A673 (cell line): ENCODE results near the gene MYH1. TPM values are rescaled to one million over a fixed set of nuclear protein-coding genes. Genes with fewer than 3 reads are reported as not detected.

Source experiments
- BruUV-seq: library from RNA; stranded (reverse); fragments of 400-500 nt; replicated peaks from 2 replicates; lab custom pipeline; 2021; lab: Mats Ljungman, UMichigan
- CTCF ChIA-PET: fragments of 300-600 bp; sonication (Branson Sonifier 250); formaldehyde crosslinking; loops from one replicate; lab custom pipeline; 2022; ENCODE audit warnings: antibody characterized with exemption; lab: Charles Lee
- POLR2A ChIA-PET: fragments of 300-600 bp; sonication (Branson Sonifier 250); formaldehyde crosslinking; loops from one replicate; lab custom pipeline; 2022; ENCODE audit warnings: antibody characterized with exemption; ENCODE audit not compliant: low non-redundant PET; lab: Charles Lee
- DNase-seq: peaks from one replicate; pipeline ENCODE4 v3.0.0-alpha.2; 2015; ENCODE audit warnings: low spot score
- H3K27ac ChIP-seq: fragments of 200-600 bp; sonication (generic); 2 replicates; pipeline ENCODE4 v1.5.1; 2016; ENCODE audit warnings: mixed run types, low read depth, mild to moderate bottlenecking, mixed read lengths, antibody characterized with exemption, low read length; ENCODE audit not compliant: poor library complexity, severe bottlenecking
- H3K27me3 ChIP-seq: fragments of 200-600 bp; sonication (generic); replicated peaks from 2 replicates; pipeline ENCODE4 v1.6.1; 2017; ENCODE audit warnings: mixed run types, low read depth, mild to moderate bottlenecking, mixed read lengths, antibody characterized with exemption, low read length; ENCODE audit not compliant: insufficient read depth, poor library complexity
- H3K36me3 ChIP-seq: fragments of 200-600 bp; sonication (generic); 2 replicates; pipeline ENCODE4 v1.6.1; 2016; ENCODE audit warnings: mixed run types, mild to moderate bottlenecking, mixed read lengths, antibody characterized with exemption, low read length; ENCODE audit not compliant: insufficient read depth, poor library complexity, severe bottlenecking
- H3K4me1 ChIP-seq: fragments of 200-600 bp; sonication (generic); 2 replicates; pipeline ENCODE4 v1.6.1; 2017; ENCODE audit warnings: mixed run types, mild to moderate bottlenecking, mixed read lengths, antibody characterized with exemption, low read length; ENCODE audit not compliant: insufficient read depth, poor library complexity, severe bottlenecking
- H3K4me3 ChIP-seq: fragments of 200-600 bp; sonication (generic); 2 replicates; pipeline ENCODE4 v1.5.1; 2016; ENCODE audit warnings: low read depth, mixed run types, mild to moderate bottlenecking, mixed read lengths, low read length; ENCODE audit not compliant: poor library complexity, severe bottlenecking
- H3K9me3 ChIP-seq: fragments of 200-600 bp; sonication (generic); 2 replicates; pipeline ENCODE4 v1.6.1; 2016; ENCODE audit warnings: mixed run types, low read depth, mild to moderate bottlenecking, mixed read lengths, antibody characterized with exemption, low read length; ENCODE audit not compliant: poor library complexity, severe bottlenecking
- EZH2 ChIP-seq: fragments of 200-600 bp; sonication (generic); IDR thresholded peaks from 2 replicates; pipeline ENCODE4 v1.6.1; 2017; ENCODE audit warnings: borderline replicate concordance, low read depth, mild to moderate bottlenecking, mixed read lengths, antibody characterized with exemption, low read length; ENCODE audit not compliant: poor library complexity, severe bottlenecking
- intact Hi-C: fragments of 100-400 bp; cut with micrococcal nuclease; formaldehyde crosslinking; loops from one replicate; pipeline ENCODE4 v1.10.0; 2022; ENCODE audit not compliant: unreplicated experiment
- total RNA-seq: library from RNA; stranded (reverse); gene quantifications from 2 replicates; pipeline ENCODE4 v1.2.3, GENCODE V29; 2021
- TF ChIP-seq, protein P1 (sequence below): fragments of 300-800, 200-600 bp; sonication (generic); conservative IDR thresholded peaks from 2 replicates; pipeline ENCODE4 v1.5.1; 2017; ENCODE audit warnings: low read depth, mild to moderate bottlenecking, antibody characterized with exemption, low read length, moderate library complexity, mixed read lengths

Gene MYH1
- total RNA-seq, 1 experiment from 2014 or later = 0.39 TPM

DNA sequence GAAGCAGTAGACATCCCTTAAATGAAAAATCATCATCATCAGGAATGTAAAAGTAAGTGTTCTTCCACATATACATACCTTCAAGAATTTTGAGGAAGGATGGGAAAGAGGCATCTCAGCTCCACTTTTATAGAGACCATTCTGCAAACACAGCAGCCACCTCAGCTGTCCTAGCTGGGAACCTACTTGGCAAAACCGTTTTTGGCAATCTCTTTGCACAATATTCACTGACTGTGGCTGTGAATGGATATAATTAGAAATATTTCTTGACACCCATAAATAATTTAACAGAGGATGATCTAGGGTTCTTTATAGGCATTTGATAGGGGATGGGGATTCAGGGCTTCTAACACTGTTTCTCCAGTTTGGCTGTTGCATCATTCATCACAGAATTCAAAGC, 48.9 kb downstream of the MYH1 start, which contains the start of gene MYH4:
TSS of gene MYH4 (minus strand) at position 101 of the 400 bp plus-strand sequence. CDS start 2,814 bp downstream, outside the sequence.
- Histone ChIP-seq H3K27me3 (peaks cover 11% of the 10 kb centered on the region), H3K4me3 (no peak within 1 kb of the TSS), H3K27ac (no peak within 1 kb of the TSS), H3K9me3 (no peaks in the 10 kb centered on the region), H3K36me3 (no peaks in the 10 kb centered on the region), H3K4me1 (no peaks in the 10 kb centered on the region)
- intact Hi-C loops = no loop called here
- POLR2A ChIA-PET = no interaction called here
- no peak for DNase-seq
- BruUV-seq = no TSS peak
- TF ChIP-seq EZH2 = no peak
- TF ChIP-seq, protein P1, sequence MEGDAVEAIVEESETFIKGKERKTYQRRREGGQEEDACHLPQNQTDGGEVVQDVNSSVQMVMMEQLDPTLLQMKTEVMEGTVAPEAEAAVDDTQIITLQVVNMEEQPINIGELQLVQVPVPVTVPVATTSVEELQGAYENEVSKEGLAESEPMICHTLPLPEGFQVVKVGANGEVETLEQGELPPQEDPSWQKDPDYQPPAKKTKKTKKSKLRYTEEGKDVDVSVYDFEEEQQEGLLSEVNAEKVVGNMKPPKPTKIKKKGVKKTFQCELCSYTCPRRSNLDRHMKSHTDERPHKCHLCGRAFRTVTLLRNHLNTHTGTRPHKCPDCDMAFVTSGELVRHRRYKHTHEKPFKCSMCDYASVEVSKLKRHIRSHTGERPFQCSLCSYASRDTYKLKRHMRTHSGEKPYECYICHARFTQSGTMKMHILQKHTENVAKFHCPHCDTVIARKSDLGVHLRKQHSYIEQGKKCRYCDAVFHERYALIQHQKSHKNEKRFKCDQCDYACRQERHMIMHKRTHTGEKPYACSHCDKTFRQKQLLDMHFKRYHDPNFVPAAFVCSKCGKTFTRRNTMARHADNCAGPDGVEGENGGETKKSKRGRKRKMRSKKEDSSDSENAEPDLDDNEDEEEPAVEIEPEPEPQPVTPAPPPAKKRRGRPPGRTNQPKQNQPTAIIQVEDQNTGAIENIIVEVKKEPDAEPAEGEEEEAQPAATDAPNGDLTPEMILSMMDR = no peak
- CTCF ChIA-PET = no interaction called here

- TF ChIP-seq EZH2 = no peak
- TF ChIP-seq, protein P1 = 0 out of 2 replicates have a peak, but pooled peaks have one; percentile 21
- ChIA-PET CTCF (no interaction called here), POLR2A (no interaction called here)
- H3K4me3 ChIP-seq = no peak overlapping the region
- BruUV-seq = no TSS peak
- peak; percentile 5 for DNase-seq
- intact Hi-C loops = no loop called here
- H3K4me1 ChIP-seq = no peaks in the 10 kb centered on the region
- no peaks in the 10 kb centered on the region for H3K9me3 ChIP-seq
- H3K36me3 ChIP-seq = no peaks in the 10 kb centered on the region
- H3K27ac ChIP-seq = no peak overlapping the region
- peaks cover 17% of the 10 kb centered on the region for H3K27me3 ChIP-seq
Measured at GRCh38 chr17:10463402-10463801, 54.9 kb downstream of the MYH1 start.

DNA sequence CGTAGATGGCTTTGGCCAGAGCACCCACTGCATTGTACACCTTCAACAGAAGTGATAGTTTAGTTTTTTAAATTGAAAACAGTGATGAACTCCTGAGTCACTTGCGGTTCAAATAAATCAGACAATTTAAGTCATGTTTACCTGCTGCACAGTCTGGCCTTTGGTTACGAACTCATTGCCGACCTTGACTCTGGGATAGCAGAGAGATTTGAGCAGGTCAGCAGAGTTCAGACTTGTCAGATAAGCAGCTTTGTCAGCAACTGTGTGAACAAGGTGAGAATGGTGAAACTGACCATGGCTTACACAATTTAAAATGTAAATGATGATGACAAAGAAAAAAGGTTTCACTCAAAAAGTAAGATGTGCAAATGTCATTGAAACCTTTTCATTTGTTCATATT, 58.3 kb downstream of the MYH1 start:
- Histone ChIP-seq H3K27me3 (peaks cover 6% of the 10 kb centered on the region), H3K36me3 (no peaks in the 10 kb centered on the region), H3K4me1 (no peaks in the 10 kb centered on the region), H3K9me3 (no peaks in the 10 kb centered on the region), H3K4me3 (no peak overlapping the region), H3K27ac (no peak overlapping the region)
- no TSS peak for BruUV-seq
- POLR2A ChIA-PET = no interaction called here
- intact Hi-C loops = no loop called here
- no peak for DNase-seq
- TF ChIP-seq, protein P1 = no peak
- no peak for TF ChIP-seq EZH2
- CTCF ChIA-PET = no interaction called here
